Activated CD4-positive, alpha-beta T cell treated with anti-CD3 and anti-CD28 coated beads for 36 hours (primary cell): Measurements from ENCODE around the gene PAH. TPM values are rescaled to one million over a fixed set of nuclear protein-coding genes. Genes with fewer than 3 reads are reported as not detected.
"Not testable (repeated sequence)": the region's sequence is repeated elsewhere in the genome, so short reads cannot be mapped to it uniquely, and the experiment has no call there.

Experiments used
- ATAC-seq: fragments of 200-7000 bp; cut with Tn5 transposase; one replicate; pipeline ENCODE4 v1.10.0; 2021; ENCODE audit warnings: mild to moderate bottlenecking, moderate library complexity
- CTCF ChIA-PET: fragments of 350-600 bp; sonication (Branson Sonifier 250); formaldehyde crosslinking; loops from one replicate; lab custom pipeline; 2021; ENCODE audit warnings: antibody characterized with exemption; lab: Charles Lee
- POLR2A ChIA-PET: fragments of 350-600 bp; sonication (Branson Sonifier 250); formaldehyde crosslinking; loops from one replicate; lab custom pipeline; 2021; ENCODE audit warnings: antibody characterized with exemption, inconsistent platforms; lab: Charles Lee
- DNase-seq: peaks from one replicate; pipeline ENCODE4 v3.0.0-alpha.2; 2020
- H3K27ac Mint-ChIP-seq: one replicate; pipeline ENCODE4 v1.8.0; 2021; ENCODE audit warnings: mixed read lengths
- H3K27me3 Mint-ChIP-seq: one replicate; pipeline ENCODE4 v1.8.0; 2021; ENCODE audit warnings: mixed read lengths
- H3K36me3 Mint-ChIP-seq: one replicate; pipeline ENCODE4 v1.8.0; 2021; ENCODE audit warnings: low read depth, mixed read lengths
- H3K4me1 Mint-ChIP-seq: one replicate; pipeline ENCODE4 v1.8.0; 2021; ENCODE audit warnings: mixed read lengths
- H3K4me3 Mint-ChIP-seq: one replicate; pipeline ENCODE4 v1.8.0; 2021; ENCODE audit warnings: mild to moderate bottlenecking, moderate library complexity, mixed read lengths
- H3K9me3 Mint-ChIP-seq: one replicate; pipeline ENCODE4 v1.8.0; 2021; ENCODE audit warnings: low read depth, mixed read lengths
- intact Hi-C, 2 experiments: fragments of 100-400 bp; cut with DNase I in 1 of 2; cut with micrococcal nuclease in 1 of 2; formaldehyde crosslinking; loops; one replicate each; pipeline versions ENCODE4 v1.14.2 to v1.15.1; 2022 to 2024; cut with DNase I, micrococcal nuclease
- total RNA-seq, 2 experiments: library from RNA; stranded (reverse); gene quantifications; one replicate each; pipeline ENCODE4 v1.2.3, GENCODE V29; 2021

The PAH gene
- total RNA-seq, 2 experiments from 2014 or later: not detected

DNA sequence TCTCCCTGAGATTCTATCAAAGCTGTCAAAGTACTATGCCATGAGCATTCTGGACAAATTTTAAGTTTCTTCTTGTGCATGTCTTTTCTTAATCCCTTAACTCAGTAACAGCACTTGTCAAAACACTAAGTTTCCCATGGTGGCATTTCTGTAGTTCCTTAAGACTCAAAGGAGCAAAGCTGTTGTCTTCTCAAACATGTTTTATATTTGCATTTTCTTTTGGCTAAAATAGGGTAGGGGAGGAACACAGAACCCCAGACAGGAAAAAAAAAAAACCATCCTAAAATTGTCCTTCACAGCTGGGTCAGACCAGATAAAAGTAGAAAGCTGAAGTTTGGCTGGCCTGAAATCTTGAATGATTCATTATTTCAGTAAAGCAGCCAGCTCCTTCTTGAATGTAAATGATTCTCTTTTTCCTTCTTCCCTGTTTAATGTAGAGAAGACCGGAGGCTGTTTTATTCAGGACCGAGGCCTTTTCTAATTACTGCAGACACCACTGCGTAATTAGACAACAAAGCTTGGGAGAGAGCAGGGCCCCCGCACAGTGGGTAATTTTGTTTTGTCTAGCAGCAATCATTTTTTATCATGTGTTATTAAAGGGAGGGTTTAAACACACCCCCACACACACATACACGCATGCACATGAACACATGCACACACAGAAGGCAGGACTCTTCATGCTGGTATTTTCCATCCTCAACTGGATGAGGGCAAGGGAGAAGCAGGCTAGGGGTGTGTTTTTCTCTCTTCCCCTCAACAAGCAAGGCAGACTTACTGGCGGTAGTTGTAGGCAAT is 51.0 kb downstream of the PAH start:
- DNase-seq (no peak), ATAC-seq (no peak)
- H3K27ac Mint-ChIP-seq: no peak overlapping the region
- no peaks in the 10 kb centered on the region for H3K27me3 Mint-ChIP-seq
- POLR2A ChIA-PET: no interaction called here
- intact Hi-C loops: no loop called here
- no peak overlapping the region for H3K4me3 Mint-ChIP-seq
- no peaks in the 10 kb centered on the region for H3K4me1 Mint-ChIP-seq
- no peaks in the 10 kb centered on the region for H3K36me3 Mint-ChIP-seq
- CTCF ChIA-PET: interaction anchor here (0.6 to 1.1 kb wide), 3 partner anchors 13 to 688 kb away, joined by 3 to 4 read pairs (median 3); no protein-coding TSS in a partner anchor
- peaks cover 6% of the 10 kb centered on the region for H3K9me3 Mint-ChIP-seq

DNA sequence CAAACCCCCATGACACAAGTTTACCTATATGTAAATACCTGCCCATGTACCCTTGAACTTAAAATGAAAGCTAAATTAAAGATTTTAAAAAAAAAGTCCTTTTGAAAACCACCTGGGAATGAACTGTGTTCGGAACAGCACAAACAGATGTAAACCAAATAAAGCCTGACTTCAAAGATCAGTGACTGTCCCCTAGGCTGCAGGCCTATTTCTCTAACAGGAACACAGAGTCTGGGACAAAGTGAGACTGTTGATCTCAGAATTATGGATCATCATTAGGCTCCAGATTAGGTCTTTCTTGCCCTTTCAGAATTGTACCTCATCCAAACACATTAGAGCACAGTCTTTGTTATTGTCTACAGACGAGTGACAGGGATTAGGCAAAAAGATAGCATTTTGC is 54.6 kb downstream of the PAH start:
- no peak overlapping the region for H3K27ac Mint-ChIP-seq
- no peaks in the 10 kb centered on the region for H3K27me3 Mint-ChIP-seq
- ChIA-PET POLR2A (no interaction called here), CTCF (no interaction called here)
- H3K4me3 Mint-ChIP-seq: no peak overlapping the region
- H3K9me3 Mint-ChIP-seq: peaks cover 7% of the 10 kb centered on the region
- intact Hi-C loops: no loop called here
- ATAC-seq: no peak
- DNase-seq: no peak
- H3K4me1 Mint-ChIP-seq: no peaks in the 10 kb centered on the region
- no peaks in the 10 kb centered on the region for H3K36me3 Mint-ChIP-seq

DNA sequence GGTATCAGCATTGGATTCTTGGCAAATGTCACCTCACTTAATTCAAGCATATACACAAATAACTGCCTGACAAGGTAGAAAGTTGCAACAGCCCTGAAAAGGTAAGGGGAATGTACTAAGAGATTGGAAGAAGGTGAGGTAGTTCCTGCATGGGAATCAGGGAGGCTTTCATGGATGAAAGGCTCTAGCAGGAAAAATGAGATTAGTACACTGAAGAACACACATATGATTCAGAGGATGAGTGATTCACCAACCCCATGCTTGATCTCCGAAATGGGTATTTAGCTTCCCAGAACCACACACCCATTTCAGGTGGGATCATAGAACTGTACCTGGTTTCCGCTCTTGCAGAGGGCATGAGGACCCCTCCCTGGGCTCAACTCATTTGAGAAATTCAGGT is 65.8 kb downstream of the PAH start:
- H3K36me3 Mint-ChIP-seq: no peaks in the 10 kb centered on the region

DNA sequence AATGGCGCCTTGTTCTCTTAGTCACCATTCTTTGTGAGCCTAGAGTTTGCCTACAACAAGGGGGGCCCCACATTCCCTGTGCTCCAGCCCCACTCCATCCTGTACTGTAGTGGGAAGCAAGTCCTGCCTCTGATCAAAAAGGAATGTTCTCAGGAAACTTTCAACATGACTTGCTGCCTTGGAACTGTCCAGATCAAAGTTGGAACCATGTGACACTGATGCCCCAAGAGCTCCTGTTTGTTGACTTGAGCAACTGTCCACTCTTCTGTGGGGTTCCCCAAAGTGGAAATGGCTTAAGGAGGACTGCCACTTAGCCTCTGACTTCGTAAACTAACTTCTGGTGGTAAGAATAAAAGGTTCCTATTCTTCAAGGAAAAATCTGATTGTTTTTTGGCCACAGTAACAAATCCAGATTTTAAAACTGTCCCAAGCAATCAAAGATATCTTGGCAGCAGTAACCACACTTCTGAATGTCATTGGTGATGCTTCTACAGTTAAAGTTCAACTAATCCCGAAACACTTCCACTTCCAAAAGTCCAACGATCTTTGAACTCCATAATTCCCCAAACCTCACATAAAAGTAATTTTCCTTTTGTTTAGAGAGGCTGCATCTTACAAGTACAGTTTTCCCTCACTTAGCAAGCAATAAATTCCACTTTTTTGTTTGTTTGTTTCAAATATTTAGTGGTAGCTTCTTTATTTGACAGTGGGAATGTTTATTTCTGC is 67.2 kb downstream of the PAH start:
- no peak overlapping the region for H3K4me3 Mint-ChIP-seq
- ChIA-PET CTCF (no interaction called here), POLR2A (no interaction called here)
- no peak overlapping the region for H3K27ac Mint-ChIP-seq
- intact Hi-C loops: no loop called here
- ATAC-seq: no peak
- H3K9me3 Mint-ChIP-seq: no peaks in the 10 kb centered on the region
- peaks cover 8% of the 10 kb centered on the region for H3K27me3 Mint-ChIP-seq
- H3K36me3 Mint-ChIP-seq: no peaks in the 10 kb centered on the region
- H3K4me1 Mint-ChIP-seq: no peaks in the 10 kb centered on the region
- DNase-seq: no peak

More for the DNA sequence above, 65.8 kb downstream of the PAH start:
- ATAC-seq (no peak), DNase-seq (no peak)
- Mint-ChIP-seq H3K27ac (no peak overlapping the region), H3K27me3 (peaks cover 10% of the 10 kb centered on the region), H3K4me1 (no peaks in the 10 kb centered on the region), H3K9me3 (no peaks in the 10 kb centered on the region), H3K4me3 (no peak overlapping the region)
- CTCF ChIA-PET: no interaction called here
- POLR2A ChIA-PET: no interaction called here
- intact Hi-C loops: no loop called here

DNA sequence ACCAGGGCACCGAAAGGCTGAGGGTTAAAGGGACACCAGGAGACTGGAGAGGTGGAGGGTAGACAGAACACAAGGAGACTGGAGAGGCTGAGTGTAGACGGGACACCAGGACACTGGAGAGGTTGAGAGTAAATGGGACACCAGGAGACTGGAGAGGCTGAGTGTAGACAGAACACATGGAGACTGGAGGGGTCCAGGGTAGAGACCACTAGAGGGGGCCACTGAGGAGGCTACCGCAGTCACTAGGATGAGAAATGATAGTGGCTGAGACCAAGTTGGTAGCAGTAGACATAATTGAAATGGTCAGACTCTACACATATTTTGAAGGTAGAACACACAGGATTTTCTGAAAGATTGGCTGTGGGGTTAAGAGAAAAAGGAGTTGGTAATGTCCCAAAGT is 68.2 kb downstream of the PAH start:
- ChIA-PET POLR2A (no interaction called here), CTCF (no interaction called here)
- intact Hi-C loops: no loop called here
- Mint-ChIP-seq H3K4me1 (no peaks in the 10 kb centered on the region), H3K27me3 (peaks cover 2% of the 10 kb centered on the region), H3K36me3 (no peaks in the 10 kb centered on the region), H3K9me3 (no peaks in the 10 kb centered on the region), H3K4me3 (no peak overlapping the region), H3K27ac (no peak overlapping the region)
- DNase-seq: no peak
- ATAC-seq: no peak

DNA sequence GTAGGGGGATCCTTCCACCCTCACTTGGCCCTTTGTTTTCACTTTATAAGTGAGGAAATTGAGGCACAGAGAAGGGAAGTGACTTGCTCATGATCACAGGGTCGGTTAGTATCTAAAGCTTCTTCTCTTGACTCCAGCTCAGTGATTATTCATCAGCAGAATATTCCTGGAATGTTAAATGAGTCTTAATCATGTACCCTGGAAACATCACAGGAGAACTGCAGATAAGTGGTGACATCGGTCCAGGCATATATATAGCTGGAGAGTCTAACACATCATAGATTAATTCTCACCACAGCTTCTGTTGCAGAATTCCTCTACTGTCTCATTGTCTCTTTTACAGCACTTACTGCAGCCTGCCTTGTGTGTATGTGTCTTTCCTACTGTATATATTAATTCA is 69.9 kb downstream of the PAH start:
- H3K4me1 Mint-ChIP-seq: no peaks in the 10 kb centered on the region
- peaks cover 5% of the 10 kb centered on the region for H3K27me3 Mint-ChIP-seq
- no peaks in the 10 kb centered on the region for H3K9me3 Mint-ChIP-seq
- ChIA-PET POLR2A (no interaction called here), CTCF (interaction anchor here (0.6 kb wide), 1 partner anchor 1758 kb away, joined by 3 read pairs; no protein-coding TSS in a partner anchor)
- intact Hi-C loops: no loop called here
- ATAC-seq (no peak), DNase-seq (no peak)
- H3K4me3 Mint-ChIP-seq: no peak overlapping the region
- no peaks in the 10 kb centered on the region for H3K36me3 Mint-ChIP-seq
- no peak overlapping the region for H3K27ac Mint-ChIP-seq

DNA sequence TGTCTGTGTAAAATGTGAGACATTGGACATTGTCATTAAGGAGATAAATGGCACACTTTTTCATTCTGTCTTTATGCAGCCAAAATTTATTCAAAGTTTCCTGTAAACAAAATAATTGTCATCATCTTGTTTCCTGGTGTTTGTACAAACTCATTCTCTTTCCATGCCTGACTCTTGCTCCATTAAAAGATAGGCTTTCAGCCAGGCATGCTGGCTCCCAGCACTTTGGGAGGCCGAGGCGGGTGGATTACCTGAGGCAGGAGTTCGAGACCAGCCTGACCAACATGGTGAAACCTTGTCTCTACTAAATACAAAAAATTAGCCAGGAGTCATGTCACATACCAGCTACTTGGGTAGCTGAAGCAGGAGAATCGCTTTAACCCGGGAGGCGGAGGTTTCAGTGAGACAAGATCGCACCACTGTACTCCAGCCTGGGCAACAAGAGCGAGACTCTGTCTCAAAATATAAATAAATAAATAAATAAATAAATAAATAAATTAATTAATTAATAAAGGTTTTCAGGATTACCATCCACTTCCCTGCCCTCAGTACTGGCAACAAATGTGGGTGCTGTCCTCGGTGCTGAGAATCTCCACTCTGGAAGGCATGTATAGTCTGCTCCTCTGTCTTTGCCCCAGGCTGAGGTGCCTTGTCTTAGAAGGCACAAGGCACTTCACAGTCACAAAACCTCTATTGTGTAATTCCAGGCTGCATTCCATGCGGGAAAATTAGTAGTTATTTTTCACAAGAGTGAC is 83.2 kb downstream of the PAH start:
- Mint-ChIP-seq H3K27ac (no peak overlapping the region), H3K36me3 (no peaks in the 10 kb centered on the region), H3K4me1 (no peaks in the 10 kb centered on the region), H3K4me3 (no peak overlapping the region), H3K9me3 (peaks cover 2% of the 10 kb centered on the region), H3K27me3 (no peaks in the 10 kb centered on the region)
- intact Hi-C loops: no loop called here
- ChIA-PET CTCF (interaction anchor here (0.6 kb wide), 1 partner anchor 65 kb away, joined by 4 read pairs; no protein-coding TSS in a partner anchor), POLR2A (no interaction called here)
- ATAC-seq (no peak), DNase-seq (peak; percentile 13)

DNA sequence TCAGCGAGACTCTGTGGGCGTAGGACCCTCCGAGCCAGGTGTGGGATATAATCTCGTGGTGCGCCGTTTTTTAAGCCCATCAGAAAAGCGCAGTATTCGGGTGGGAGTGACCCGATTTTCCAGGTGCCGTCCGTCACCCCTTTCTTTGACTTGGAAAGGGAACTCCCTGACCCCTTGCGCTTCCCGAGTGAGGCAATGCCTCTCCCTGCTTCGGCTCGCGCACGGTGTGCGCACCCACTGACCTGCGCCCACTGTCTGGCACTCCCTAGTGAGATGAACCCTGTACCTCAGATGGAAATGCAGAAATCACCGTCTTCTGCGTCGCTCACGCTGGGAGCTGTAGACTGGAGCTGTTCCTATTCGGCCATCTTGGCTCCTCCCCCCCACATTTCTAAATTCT is 84.2 kb downstream of the PAH start:
- DNase-seq, H3K4me3 Mint-ChIP-seq: not testable (repeated sequence)

DNA sequence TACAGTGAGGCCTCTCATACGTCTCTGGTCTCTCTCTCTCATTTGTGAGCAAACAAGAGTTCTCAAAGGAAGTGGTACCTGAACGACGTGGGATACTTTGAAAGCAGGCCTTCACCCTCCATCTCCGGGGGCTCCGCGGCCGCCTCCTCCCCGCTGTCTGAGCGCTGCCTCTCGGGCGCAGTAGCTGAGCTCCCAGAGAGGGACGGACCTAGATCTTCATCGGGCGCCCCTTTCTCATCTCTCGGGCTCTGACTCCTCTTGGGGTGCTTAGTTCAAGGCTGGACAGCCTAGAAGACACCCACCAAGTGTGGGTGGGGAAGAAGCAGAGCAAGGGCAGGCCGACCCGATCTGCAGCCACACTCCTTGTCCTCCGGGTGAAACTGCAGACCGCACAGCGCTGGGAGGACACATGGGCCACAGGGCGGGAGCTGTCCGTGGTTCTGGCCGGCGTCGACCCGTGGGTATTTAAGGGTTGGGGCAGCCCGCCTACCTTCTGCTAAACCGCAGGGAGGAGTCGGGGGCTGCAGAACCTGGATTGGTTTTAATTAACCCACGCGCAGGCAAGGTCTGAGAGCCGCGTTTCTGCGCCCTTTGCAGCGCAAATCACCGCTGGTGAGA is 92.7 kb downstream of the PAH start:
- POLR2A ChIA-PET: no interaction called here

More for the DNA sequence above, 84.2 kb downstream of the PAH start:
- H3K27ac Mint-ChIP-seq, ATAC-seq, H3K27me3 Mint-ChIP-seq, CTCF ChIA-PET, H3K36me3 Mint-ChIP-seq, intact Hi-C loops, H3K9me3 Mint-ChIP-seq, POLR2A ChIA-PET, H3K4me1 Mint-ChIP-seq: not testable (repeated sequence)

DNA sequence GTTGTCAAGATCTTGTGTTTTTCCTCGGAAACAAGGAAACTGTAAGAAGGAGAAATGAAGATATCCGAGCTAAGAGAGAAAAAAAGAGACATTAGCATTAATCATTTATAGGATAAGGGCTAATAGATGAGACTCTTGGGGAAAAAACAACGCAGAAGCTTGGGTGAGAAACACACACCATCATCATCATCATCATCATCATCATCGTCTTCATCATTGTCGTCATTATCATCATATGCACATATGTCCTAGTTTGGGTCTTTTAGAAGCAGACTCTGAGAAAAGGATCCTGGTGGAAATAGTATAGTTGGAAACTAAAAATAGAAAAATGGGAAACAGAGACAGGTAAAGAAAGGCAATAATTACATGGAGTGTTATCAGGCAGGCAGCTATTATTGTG is 95.9 kb downstream of the PAH start:
- H3K4me1 Mint-ChIP-seq: no peaks in the 10 kb centered on the region
- intact Hi-C loops: no loop called here
- ATAC-seq: no peak
- ChIA-PET CTCF (no interaction called here), POLR2A (no interaction called here)
- peaks cover 30% of the 10 kb centered on the region for H3K27me3 Mint-ChIP-seq
- DNase-seq: no peak
- H3K4me3 Mint-ChIP-seq: no peak overlapping the region
- H3K36me3 Mint-ChIP-seq: no peaks in the 10 kb centered on the region
- H3K9me3 Mint-ChIP-seq: peaks cover 3% of the 10 kb centered on the region
- H3K27ac Mint-ChIP-seq: no peak overlapping the region

More for the DNA sequence above, 92.7 kb downstream of the PAH start:
- ATAC-seq (no peak), DNase-seq (peak; percentile 20)
- CTCF ChIA-PET: no interaction called here
- H3K4me1 Mint-ChIP-seq: no peaks in the 10 kb centered on the region
- H3K27me3 Mint-ChIP-seq: peaks cover 26% of the 10 kb centered on the region
- no peak overlapping the region for H3K27ac Mint-ChIP-seq
- intact Hi-C loops: no loop called here
- no peak overlapping the region for H3K4me3 Mint-ChIP-seq
- H3K9me3 Mint-ChIP-seq: peaks cover 3% of the 10 kb centered on the region
- H3K36me3 Mint-ChIP-seq: no peaks in the 10 kb centered on the region

DNA sequence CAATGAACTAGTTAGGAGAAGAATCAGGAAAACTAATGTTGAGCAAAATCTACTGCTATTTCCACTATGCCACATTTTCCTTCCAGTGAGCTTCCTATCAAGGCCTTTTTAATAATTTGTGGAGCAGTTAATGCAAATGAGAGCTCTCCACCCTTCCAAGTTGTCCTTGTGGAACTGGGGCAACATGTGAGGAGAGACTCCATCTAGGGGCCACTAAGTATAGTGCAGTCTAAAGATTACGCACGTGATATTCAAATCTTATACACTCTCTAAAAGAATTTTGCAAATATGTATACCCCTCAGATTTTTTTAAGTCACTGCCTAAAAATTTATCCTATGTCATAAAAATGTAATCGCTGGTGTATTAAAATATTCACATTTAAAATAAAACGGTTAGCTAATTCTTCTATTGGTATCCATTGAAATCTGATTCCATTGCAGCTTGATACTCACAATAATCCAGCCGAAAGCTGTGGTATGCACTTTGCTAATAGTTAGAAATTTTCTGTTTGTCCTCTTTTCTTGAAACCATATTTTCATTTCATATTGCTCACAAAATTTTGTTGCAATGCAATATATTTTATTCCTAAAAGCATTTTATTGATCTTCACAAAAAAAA is 100.1 kb downstream of the PAH start:
- Mint-ChIP-seq H3K27me3 (peaks cover 13% of the 10 kb centered on the region), H3K27ac (no peak overlapping the region), H3K4me3 (no peak overlapping the region), H3K9me3 (no peaks in the 10 kb centered on the region), H3K36me3 (no peaks in the 10 kb centered on the region), H3K4me1 (no peaks in the 10 kb centered on the region)
- DNase-seq (no peak), ATAC-seq (no peak)
- ChIA-PET POLR2A (no interaction called here), CTCF (interaction anchor here (1.0 to 1.4 kb wide), 4 partner anchors 26 to 779 kb away, joined by 3 to 5 read pairs (median 3); no protein-coding TSS in a partner anchor)
- intact Hi-C loops: no loop called here
